PFSK-1 (cell line): ENCODE measurements around the gene COG1.

Experiments used
- FOXP2 ChIP-seq: optimal IDR thresholded peaks from 2 replicates; pipeline ENCODE3; 2011; ENCODE audit warnings: borderline replicate concordance, control low read depth, inconsistent platforms; ENCODE audit not compliant: insufficient read depth; ENCODE audit errors: extremely low read length, extremely low read depth
- POLR2AphosphoS5 ChIP-seq: IDR thresholded peaks from 2 replicates; pipeline ENCODE4 v1.6.1; 2012; ENCODE audit warnings: low read depth, mild to moderate bottlenecking, control low read depth, low read length, moderate library complexity
- SIN3A ChIP-seq: IDR thresholded peaks from 2 replicates; pipeline ENCODE4 v1.6.1; 2012; ENCODE audit warnings: mild to moderate bottlenecking, low read length, moderate library complexity, borderline replicate concordance; ENCODE audit not compliant: insufficient read depth
- TAF1 ChIP-seq: IDR thresholded peaks from 2 replicates; pipeline ENCODE4 v1.6.1; 2012; ENCODE audit warnings: low read length, control low read depth, borderline replicate concordance; ENCODE audit not compliant: insufficient read depth
- TF ChIP-seq, protein P1 (sequence below), 2 experiments: IDR thresholded peaks; 2 replicates each; pipeline versions ENCODE4 v1.6.1 to v1.8.0; 2011 to 2012; ENCODE audit warnings: low read depth in 2 of 2, low read length in 2 of 2, control low read depth in 1 of 2, inconsistent platforms in 1 of 2, mild to moderate bottlenecking in 1 of 2, moderate library complexity in 1 of 2; ENCODE audit not compliant: insufficient read depth in 1 of 2

COG1 gene

DNA sequence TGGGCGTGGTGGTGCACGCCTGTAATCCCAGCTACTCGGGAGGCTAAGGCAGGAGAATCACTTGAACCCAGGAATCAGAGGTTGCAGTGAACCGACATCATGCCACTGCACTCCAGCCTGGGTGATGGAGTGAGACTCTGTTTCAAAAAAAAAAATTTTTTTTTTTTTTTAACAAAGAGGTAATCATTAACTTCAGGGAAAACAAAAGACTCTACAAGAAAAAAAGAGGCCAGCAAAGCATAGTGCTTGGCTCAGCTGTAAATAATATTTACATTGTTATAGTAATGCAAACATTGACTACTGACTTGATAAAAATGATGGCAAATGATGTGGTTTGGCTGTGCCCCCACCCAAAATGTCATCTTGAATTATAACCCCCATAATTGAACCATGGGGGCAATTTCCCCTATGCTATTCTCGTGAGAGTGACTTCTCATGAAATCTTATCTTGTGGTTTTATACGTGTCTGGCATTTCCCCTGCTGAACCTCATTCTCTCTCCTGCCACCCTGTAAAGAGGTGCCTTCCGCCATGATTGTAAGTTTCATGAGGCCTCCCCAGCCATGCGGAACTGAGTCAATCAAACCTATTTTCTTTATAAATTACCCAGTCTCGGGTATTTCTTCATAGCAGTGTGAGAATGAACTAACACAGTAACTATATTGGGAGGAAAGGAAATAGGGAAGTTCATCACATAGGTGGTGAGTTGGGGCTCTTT is 40.8 kb upstream of the COG1 start:
- TF ChIP-seq, protein P1, sequence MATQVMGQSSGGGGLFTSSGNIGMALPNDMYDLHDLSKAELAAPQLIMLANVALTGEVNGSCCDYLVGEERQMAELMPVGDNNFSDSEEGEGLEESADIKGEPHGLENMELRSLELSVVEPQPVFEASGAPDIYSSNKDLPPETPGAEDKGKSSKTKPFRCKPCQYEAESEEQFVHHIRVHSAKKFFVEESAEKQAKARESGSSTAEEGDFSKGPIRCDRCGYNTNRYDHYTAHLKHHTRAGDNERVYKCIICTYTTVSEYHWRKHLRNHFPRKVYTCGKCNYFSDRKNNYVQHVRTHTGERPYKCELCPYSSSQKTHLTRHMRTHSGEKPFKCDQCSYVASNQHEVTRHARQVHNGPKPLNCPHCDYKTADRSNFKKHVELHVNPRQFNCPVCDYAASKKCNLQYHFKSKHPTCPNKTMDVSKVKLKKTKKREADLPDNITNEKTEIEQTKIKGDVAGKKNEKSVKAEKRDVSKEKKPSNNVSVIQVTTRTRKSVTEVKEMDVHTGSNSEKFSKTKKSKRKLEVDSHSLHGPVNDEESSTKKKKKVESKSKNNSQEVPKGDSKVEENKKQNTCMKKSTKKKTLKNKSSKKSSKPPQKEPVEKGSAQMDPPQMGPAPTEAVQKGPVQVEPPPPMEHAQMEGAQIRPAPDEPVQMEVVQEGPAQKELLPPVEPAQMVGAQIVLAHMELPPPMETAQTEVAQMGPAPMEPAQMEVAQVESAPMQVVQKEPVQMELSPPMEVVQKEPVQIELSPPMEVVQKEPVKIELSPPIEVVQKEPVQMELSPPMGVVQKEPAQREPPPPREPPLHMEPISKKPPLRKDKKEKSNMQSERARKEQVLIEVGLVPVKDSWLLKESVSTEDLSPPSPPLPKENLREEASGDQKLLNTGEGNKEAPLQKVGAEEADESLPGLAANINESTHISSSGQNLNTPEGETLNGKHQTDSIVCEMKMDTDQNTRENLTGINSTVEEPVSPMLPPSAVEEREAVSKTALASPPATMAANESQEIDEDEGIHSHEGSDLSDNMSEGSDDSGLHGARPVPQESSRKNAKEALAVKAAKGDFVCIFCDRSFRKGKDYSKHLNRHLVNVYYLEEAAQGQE (IDR thresholded peaks at IDR 0.05; ENCODE audit: insufficient read depth in 1 of 2, low read depth in 2 of 2, low read length in 2 of 2), result no peak
- TF ChIP-seq SIN3A, result no peak
- TF ChIP-seq POLR2AphosphoS5, result no peak
- TF ChIP-seq TAF1, result no peak
- no peak for TF ChIP-seq FOXP2

DNA sequence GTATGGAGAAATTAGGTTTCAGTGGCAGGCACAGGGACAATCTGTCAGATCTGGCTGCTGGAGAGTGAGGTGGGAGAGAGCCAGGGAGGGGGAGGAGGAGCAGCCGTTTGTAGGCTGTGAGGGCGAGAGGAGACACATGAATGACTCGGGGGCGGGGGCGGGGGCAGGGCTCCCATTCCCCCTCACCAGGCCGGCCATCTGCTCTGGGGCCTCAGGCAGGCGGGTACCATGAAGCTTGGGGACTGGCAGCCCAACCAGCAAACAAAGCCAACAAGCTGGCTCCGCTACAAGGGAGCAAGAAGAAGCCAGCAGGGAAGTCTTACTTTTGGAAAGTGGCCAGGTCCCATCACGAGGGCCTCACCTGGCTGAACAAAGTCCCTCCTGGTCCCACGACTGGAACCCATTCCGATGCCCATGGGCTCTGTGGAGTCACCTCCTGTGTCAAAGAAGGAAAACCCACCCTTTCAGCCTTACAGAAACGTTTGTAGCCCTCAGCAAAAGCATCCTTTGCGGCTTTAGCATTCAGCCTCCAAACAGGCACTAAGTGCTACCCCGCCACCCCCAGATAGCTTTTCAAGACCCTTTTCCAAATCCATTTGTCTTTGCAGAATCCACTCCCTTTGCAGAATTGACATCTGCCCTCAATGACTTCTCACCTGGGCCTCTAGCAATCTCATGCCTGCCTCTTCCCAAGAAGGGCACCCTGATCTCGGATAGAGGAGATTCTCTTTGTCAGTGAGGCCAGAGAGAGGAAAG is 37.3 kb upstream of the COG1 start:
- TF ChIP-seq FOXP2, result no peak
- TF ChIP-seq SIN3A, result no peak
- no peak for TF ChIP-seq POLR2AphosphoS5
- TF ChIP-seq TAF1, result no peak
- TF ChIP-seq, protein P1 (IDR thresholded peaks at IDR 0.05; ENCODE audit: insufficient read depth in 1 of 2, low read depth in 2 of 2, low read length in 2 of 2), result no peak

DNA sequence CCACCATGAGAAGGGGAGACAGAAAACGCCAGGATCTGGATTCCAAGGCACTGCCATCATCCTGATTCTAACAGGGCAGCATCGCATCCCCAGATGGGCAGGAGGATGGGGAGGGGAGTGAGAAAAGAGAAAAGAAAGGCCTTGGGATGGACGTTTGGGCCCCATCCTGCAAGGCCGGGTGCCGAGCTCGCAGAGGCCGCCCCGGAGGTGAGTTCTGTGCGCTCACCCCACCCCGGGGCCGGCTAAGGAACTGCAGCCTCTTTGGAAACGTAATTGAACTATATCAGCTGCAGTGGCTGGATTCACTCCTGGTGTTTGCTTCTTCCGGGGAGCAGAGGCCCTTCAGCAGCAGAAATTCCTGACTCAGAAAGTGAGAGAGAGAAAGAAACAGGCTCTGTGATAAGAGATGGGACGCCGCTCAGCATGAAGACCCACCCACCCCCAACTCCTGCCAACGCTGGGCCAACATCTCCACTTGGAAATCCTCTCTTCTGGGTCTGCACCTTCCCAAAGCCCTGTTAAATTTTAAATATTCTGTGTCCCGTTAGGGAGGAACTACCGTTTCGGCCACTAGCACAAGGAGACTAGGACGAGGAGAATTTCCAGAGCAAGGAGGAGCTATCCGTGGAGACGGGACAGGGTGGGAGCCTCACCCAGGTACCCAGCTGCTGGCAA is 36.6 kb upstream of the COG1 start:
- no peak for TF ChIP-seq POLR2AphosphoS5
- TF ChIP-seq FOXP2, result no peak
- TF ChIP-seq, protein P1 (IDR thresholded peaks at IDR 0.05; ENCODE audit: insufficient read depth in 1 of 2, low read depth in 2 of 2, low read length in 2 of 2), result no peak
- no peak for TF ChIP-seq TAF1
- TF ChIP-seq SIN3A, result no peak

DNA sequence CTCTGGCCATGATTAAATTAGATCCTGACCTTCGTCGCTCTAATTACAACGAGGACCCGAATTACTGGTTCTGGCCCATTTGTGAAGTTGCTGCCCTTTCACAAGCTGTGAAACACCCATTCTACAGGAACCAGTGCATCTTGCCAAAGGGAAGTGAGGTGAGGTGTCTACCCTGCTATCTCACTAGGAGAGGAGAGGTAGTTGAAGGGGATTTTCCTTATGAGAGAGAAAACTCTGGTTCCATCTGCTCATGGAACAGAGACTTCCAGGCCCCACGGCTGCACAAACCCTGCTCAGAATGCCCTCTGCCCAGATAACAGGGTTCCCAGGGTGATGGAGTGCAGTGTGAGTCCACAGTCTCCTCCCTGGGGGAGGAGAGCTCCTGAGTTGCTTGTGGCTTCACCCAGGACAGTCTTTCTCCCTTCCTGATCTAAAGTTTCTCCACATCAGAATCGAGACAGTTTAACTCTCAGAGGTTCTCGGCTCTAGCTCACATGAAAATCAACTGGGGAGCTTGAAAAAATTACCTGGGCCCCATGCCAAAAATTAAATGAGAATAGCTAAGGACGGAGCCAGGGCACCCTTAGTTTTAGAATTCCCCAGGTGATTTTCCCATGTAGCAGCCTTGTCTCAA is 35.9 kb upstream of the COG1 start:
- TF ChIP-seq, protein P1 (IDR thresholded peaks at IDR 0.05; ENCODE audit: insufficient read depth in 1 of 2, low read depth in 2 of 2, low read length in 2 of 2), result no peak
- TF ChIP-seq POLR2AphosphoS5 (no peak), TAF1 (no peak), FOXP2 (no peak), SIN3A (no peak)
